Transverse colon (tissue), 4 donors: Measurements from ENCODE around the gene USP9Y.

Experiments
- CTCF ChIP-seq, 5 experiments: fragments of 200-600 bp in 3 of 5; fragments of 450-650 bp in 2 of 5; sonication (generic) in 3 of 5; IDR thresholded peaks; 1 replicate in 2 of 5; 2 replicates in 3 of 5; pipeline ENCODE4 v1.5.1; 2016 to 2017; ENCODE audit warnings: antibody characterized with exemption in 5 of 5, inconsistent platforms in 3 of 5, mild to moderate bottlenecking in 2 of 5, moderate library complexity in 1 of 5
- POLR2A ChIP-seq: fragments of 450-650 bp; IDR thresholded peaks from one replicate; pipeline ENCODE4 v1.6.1; 2016; ENCODE audit warnings: antibody characterized with exemption, mild to moderate bottlenecking, moderate library complexity
- POLR2AphosphoS5 ChIP-seq, 3 donors: sonication (generic); formaldehyde crosslinking; IDR thresholded peaks; one replicate each; pipeline ENCODE4 v1.6.1; 2016; ENCODE audit warnings: antibody characterized with exemption in 3 of 3

- TF ChIP-seq CTCF (IDR thresholded peaks at IDR 0.05) (no peak), POLR2A (no peak), POLR2AphosphoS5 (IDR thresholded peaks at IDR 0.05) (no peak)
Observed at GRCh38 chrY:12701181-12701695, at the start of gene USP9Y.
